Measurements from ENCODE around the gene SHISA7. TPM values are rescaled to one million over a fixed set of nuclear protein-coding genes. Genes with fewer than 3 reads are reported as not detected.

The SHISA7 gene
- total and polyA plus RNA-seq, 2 experiments from 2014 or later: not detected

- no peak for TF ChIP-seq CTCF (IDR thresholded peaks at IDR 0.05; ENCODE audit: low read depth, low read length)
- no peaks in the 10 kb centered on the region for H3K27me3 ChIP-seq
- peaks cover 3% of the 10 kb centered on the region for H3K4me1 ChIP-seq (ENCODE audit: low read depth)
- DNase-seq (ENCODE audit: low read depth in 1 of 2, low spot score in 1 of 2): no peak
- H3K36me3 ChIP-seq: no peaks in the 10 kb centered on the region
- no peak overlapping the region for H3K4me3 ChIP-seq
- H3K27ac ChIP-seq: no peak overlapping the region
- H3K9me3 ChIP-seq (ENCODE audit: low read depth): no peaks in the 10 kb centered on the region
These were observed 30.3 kb upstream of the SHISA7 start for GRCh38 chr19:55473225-55474012.

- no peak overlapping the region for H3K4me3 ChIP-seq
- H3K36me3 ChIP-seq: no peaks in the 10 kb centered on the region
- no peaks in the 10 kb centered on the region for H3K9me3 ChIP-seq (ENCODE audit: low read depth)
- no peaks in the 10 kb centered on the region for H3K4me1 ChIP-seq (ENCODE audit: low read depth)
- no peaks in the 10 kb centered on the region for H3K27me3 ChIP-seq
- no peak overlapping the region for H3K27ac ChIP-seq
- peak in 1 of 2 donors; percentile 62 for DNase-seq (ENCODE audit: low read depth in 1 of 2, low spot score in 1 of 2)
- no peak for TF ChIP-seq CTCF (IDR thresholded peaks at IDR 0.05; ENCODE audit: low read depth, low read length)
These were observed 29.4 kb upstream of the SHISA7 start for GRCh38 chr19:55472463-55472862.

DNA sequence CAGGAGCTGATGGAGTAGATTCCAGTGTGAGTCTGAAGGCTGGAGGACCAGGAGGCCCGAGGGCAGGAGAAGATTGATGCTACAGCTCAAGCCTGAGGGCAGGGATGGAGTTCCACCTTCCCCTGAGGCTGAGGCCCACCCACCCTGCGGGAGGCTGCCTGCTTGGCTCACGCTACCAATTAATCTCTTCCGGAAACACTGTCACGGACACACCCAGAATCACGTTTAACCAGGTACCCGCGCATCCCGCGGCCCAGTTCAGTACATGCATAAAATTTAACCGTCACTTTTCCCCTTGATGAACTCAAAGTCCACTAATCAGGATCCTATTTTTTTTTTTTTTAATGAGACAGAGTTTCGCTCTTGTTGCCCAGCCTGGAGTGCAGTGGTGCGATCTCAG is 28.2 kb upstream of the SHISA7 start:
- Histone ChIP-seq H3K9me3 (ENCODE audit: low read depth) (no peaks in the 10 kb centered on the region), H3K27ac (no peak overlapping the region), H3K36me3 (no peaks in the 10 kb centered on the region), H3K27me3 (no peaks in the 10 kb centered on the region), H3K4me1 (ENCODE audit: low read depth) (no peaks in the 10 kb centered on the region), H3K4me3 (no peak overlapping the region)
- no peak for TF ChIP-seq CTCF (IDR thresholded peaks at IDR 0.05; ENCODE audit: low read depth, low read length)
- DNase-seq (ENCODE audit: low read depth in 1 of 2, low spot score in 1 of 2): no peak

DNA sequence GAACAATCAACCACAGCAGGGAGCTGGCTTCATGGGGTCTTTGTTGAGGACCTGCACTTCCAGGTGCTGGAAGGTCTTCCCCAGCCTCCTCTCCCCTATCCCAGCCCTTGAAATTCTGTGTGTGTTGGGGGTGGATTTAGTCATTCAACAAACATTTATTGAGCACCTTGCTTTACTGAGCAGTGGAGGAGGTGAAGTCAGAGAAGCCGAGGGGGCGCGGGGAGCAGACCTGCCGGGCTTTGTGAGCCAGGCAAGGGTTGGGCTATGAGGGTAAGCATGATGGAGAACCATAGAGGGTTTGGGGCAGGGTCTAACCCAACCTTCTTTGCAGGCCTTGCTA is 24.9 kb upstream of the SHISA7 start:
- Histone ChIP-seq H3K4me1 (ENCODE audit: low read depth) (no peaks in the 10 kb centered on the region), H3K27ac (no peak overlapping the region), H3K9me3 (ENCODE audit: low read depth) (no peaks in the 10 kb centered on the region), H3K4me3 (no peak overlapping the region), H3K27me3 (no peaks in the 10 kb centered on the region), H3K36me3 (no peaks in the 10 kb centered on the region)
- DNase-seq (ENCODE audit: low read depth in 1 of 2, low spot score in 1 of 2): no peak
- TF ChIP-seq CTCF (IDR thresholded peaks at IDR 0.05; ENCODE audit: low read depth, low read length): no peak

GRCh38 chr19:55467236-55468053 is 24.3 kb upstream of the SHISA7 start:
- DNase-seq (ENCODE audit: low read depth in 1 of 2, low spot score in 1 of 2): peak; percentile 64 to 91
- Histone ChIP-seq H3K4me1 (ENCODE audit: low read depth) (no peaks in the 10 kb centered on the region), H3K4me3 (no peak overlapping the region), H3K27me3 (no peaks in the 10 kb centered on the region), H3K27ac (no peak overlapping the region), H3K9me3 (ENCODE audit: low read depth) (no peaks in the 10 kb centered on the region), H3K36me3 (no peaks in the 10 kb centered on the region)
- peak; percentile 99 for TF ChIP-seq CTCF (IDR thresholded peaks at IDR 0.05; ENCODE audit: low read depth, low read length)
